UCSD-AML1 (cell line): ENCODE results near the gene MASTL.
"Not testable (repeated sequence)": the region's sequence is repeated elsewhere in the genome, so short reads cannot be mapped to it uniquely, and the experiment has no call there.

ENCODE experiments used
- DNase-seq: peaks from one replicate; lab custom pipeline; 2025; ENCODE audit not compliant: unreplicated experiment; lab: John Stamatoyannopoulos, UW

The MASTL gene

DNA sequence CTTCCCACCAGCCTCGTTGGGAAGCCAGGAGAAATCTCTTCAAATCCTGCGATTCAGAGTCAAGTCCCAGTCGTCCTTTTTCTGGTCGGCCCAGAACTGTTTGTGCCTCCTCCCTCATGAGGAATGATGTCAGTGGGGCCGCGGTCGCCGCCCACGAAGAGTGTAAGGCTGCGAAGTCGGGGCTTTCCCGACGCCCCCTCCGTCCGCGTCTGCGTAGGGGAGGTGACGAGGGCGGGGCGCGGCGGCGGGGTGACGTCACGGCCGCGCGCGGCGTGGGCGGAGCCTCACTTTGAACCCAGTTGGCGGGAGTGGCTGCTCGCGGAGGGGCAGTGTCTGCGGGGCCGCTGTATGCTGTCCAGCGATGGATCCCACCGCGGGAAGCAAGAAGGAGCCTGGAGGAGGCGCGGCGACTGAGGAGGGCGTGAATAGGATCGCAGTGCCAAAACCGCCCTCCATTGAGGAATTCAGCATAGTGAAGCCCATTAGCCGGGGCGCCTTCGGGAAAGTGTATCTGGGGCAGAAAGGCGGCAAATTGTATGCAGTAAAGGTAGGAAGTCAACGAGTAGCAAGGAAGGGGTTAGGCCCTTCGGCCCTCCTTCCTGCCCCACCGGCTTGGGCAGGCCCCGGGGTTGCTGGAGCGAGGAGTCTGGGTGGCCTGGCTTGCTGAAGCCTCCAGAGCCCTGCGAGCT, at the start of gene MASTL:
MASTL (plus strand) TSS at position 287 of the 689 bp plus-strand sequence; CDS start at position 362, 75 bp downstream.
- peak; percentile 92 for DNase-seq

DNA sequence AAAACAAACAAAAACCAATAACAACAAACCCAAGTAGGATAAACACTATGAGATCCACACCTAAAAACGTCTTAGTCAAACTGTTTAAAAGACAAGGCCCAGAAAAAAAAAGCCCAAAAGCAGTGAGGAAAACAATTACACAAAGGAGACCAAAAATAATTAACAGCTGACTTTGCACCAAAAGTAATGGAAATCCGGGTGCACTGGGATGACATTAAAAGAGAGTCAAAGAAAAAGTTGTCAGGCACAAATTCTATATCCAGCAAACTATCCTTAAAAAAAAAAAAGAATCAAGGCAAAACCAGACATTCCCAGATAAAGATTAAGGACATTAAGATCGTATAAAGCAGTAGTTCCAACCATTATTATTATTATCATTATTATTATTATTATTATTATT, 47.0 kb upstream of the MASTL start:
- DNase-seq, result no peak

DNA sequence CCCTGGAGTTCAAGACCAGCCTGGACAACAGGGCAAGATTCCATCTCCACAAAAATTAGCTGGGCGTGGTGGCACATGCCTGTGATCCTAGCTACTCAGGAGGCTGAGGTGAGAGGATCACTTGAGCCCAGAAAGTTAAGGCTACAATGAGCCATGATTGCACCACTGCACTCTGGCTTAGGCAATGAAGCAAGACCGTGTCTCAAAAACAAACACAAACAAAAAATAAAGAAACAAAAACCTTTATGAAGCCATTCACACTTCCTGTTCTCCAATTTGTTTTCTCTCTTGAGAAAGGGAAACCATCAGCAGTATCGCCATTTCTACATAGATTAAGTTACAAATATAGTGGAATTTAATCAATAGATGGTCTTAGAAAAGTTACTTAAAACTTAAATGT, 20.8 kb upstream of the MASTL start:
- DNase-seq, result no peak

DNA sequence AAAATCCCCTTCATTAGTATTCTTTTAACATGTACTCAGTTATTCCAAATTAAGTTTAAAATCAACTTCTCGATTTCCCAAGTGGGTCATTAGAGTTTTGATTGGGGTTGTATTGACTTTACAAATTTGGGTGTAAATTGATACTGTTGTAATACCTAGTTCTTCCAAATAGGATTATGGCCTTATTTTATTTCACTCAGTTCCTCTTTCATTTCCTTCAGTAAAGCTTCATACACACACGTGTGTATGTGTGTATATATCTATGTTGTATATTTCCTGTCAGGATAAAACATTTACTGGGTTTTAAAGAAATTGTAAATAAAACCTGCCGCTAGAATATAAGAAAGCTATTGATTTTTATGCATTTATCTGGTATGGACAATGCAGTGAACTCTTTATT, 16.9 kb upstream of the MASTL start:
- DNase-seq, result no peak

DNA sequence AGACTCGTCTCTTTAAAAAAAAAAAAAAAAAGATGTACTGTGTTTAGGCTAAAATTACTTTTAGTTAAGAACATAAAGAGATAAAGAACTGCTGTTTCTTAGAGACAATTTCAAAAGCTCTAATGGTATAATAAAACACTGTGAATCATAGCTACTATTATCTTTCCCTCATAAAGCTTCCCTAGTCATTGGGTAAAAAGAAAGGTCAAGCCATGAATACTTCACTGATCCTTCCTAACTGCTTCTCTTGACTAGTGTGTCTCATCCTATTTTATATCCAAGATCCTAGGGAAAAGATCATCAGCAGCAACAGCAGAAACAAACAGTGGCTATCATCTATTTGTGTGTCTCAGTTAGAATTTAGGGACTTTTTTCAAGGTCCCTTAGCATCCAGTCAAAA, 11.5 kb upstream of the MASTL start:
- DNase-seq, result no peak

DNA sequence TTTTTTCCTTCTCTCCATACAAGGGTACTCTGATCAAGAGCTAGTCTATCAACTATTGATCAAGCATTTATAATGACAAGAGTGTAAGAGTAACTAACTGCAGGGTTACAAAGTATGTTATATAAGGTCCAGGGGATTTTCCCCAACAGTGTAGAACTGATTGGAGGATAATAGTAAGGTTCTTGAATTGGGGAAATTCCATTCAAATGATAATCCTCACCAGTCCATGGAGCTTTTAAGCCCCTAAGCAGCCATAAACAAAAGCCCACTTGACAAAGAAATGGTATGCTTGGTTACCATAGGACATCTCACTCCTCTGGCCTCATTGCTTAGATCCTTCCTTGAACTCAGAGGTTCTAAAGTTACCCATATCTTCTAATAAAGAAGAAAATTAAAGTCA, 9.2 kb upstream of the MASTL start:
- DNase-seq, result no peak

DNA sequence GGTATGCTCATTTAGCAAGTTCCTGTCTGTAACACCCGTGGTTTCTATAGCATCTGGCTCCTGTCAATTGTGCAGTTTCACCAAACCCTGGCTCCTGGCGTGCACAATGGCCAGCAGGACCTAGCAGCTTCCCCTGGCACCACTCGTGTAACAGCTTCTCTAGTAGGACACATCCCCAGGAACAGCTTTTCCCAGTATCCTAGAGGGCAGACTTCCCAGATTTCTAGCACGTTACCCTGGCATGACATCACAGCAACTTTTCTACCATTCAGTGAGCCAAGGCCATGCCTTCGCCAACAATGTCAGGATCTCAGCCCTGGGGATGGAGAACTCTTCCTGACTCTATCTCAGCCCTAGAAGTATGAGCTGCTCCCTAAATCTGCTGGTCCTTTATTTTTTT, 7.5 kb upstream of the MASTL start:
- no peak for DNase-seq

DNA sequence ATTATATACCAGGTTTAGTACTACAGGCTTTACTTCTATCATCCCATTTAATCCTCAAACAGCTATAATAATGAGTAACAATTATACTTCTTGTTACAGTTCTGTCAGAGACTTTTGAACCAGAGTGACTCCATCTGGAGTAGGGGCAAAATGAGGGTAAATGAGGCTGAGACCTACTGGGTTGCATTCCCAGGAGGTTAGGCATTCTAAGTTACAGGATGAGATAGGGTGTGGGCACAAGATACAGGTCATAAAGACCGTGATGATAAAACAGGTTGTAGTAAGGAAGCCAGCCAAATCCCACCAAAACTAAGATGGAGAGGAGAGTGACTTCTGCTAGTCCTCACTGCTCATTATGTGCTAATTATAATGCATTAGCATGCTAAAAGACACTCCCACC, 4.9 kb upstream of the MASTL start:
- no peak for DNase-seq

DNA sequence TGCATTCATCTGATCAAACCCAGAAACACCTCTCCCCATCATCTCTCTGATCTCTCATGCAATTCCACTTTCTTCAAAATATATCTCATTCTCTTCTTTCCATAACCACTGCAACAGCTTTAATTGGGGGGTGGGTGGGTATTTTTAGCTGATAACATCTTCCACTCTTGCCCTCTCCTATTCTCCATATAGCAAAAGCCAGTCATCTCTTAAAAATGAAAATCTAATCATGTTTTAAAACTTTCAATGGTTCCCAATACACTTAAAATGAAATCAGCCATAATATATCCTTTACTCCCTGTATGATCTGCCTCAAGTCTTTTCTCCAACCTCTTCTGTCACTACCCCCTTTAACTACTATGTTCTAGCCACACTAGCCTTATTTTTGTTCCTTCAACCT, 2.5 kb upstream of the MASTL start:
- no peak for DNase-seq

DNA sequence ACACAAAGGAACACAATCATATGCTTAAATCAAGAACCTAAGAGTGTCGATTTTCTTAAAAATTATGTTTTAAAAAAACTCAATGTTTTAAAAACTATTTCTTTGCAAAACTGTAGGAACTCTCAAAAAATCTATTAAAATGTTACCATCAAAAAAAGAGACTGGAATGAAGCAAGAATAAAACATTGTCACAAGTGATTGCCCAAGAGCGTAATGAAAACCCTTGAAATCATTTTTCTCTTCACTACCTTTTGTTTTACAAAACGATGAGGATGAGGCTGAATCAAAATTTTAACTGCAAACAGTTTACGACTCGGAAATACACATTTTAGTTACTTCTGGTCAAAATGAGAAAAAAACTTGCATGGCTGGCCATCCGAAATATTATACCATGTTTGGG, 1.8 kb upstream of the MASTL start:
- no peak for DNase-seq

DNA sequence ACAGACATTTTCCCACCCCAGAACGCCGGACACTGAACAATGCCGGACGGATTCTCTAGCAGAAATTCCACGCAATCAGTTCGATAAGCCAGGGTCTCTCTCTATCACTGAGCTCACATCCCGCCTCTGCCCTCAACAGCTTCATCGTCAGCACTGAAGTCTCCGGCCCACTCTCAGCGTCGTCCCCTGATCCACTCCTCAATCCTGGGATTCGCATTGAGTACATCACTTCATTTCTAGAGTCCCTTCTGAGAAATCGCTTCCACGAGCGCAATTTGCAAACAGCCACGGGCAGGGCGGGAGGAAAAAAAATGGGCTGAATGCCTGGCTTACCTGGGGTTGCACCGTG, 1.3 kb upstream of the MASTL start:
- no peak for DNase-seq

DNA sequence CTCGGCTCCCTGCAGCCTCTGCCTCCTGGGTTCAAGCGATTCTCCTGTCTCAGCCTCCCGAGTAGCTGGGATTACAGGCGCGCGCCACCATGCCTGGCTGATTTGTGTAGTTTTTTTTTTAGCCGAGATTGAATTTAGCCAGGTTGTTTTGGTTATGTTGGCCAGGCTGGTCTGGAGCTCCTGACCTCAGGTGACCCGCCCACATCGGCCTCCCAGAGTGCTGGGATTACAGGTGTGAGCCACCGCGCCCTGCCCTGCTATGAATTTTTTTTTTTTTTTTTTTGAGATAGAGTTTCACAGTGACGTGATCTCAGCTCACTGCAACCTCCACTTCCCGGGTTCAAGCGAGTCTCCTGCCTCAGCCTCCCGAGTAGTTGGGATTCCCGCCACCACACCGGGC, 1.4 kb downstream of the MASTL start:
- not testable (repeated sequence) for DNase-seq

DNA sequence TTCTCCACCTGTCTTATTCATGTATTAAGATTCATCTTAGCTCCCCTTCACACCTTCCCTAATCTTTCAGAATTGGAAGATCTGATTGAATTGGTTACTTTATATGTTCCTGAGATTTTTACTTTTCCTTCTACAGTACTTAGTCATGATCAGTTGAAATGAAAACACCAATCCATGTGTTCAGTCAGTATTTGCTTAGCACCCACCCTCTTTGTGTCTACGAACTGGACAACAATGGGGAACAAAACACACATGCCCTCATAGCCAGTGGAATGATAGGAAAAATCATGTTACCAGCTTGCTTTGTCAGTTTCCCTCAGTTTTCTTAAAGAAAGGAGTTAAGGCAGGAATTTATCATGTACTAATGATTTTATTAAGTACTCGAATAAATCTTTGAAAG, 2.0 kb downstream of the MASTL start:
- DNase-seq, result no peak

DNA sequence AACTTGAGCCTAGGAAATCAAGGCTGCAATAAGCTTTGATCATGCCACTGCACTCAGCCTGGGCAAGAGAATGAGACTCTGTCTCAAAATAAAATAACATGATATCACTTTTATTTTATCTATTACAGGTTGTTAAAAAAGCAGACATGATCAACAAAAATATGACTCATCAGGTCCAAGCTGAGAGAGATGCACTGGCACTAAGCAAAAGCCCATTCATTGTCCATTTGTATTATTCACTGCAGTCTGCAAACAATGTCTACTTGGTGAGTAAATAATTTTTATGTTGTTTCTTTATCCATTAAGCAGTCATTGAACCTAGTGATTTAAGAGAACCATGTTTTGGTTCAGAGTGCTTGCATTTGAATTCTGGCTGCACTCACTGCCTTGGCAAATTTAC, 3.3 kb downstream of the MASTL start:
- DNase-seq, result no peak

DNA sequence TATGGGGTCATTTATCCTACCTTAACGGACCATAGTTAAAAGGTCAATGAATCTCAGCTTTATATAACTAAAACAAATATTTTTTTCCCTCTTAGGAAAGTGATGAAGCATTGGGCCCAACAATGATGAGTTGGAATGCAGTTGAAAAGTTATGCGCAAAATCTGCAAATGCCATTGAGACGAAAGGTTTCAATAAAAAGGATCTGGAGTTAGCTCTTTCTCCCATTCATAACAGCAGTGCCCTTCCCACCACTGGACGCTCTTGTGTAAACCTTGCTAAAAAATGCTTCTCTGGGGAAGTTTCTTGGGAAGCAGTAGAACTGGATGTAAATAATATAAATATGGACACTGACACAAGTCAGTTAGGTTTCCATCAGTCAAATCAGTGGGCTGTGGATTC, 14.7 kb downstream of the MASTL start:
- DNase-seq, result no peak

DNA sequence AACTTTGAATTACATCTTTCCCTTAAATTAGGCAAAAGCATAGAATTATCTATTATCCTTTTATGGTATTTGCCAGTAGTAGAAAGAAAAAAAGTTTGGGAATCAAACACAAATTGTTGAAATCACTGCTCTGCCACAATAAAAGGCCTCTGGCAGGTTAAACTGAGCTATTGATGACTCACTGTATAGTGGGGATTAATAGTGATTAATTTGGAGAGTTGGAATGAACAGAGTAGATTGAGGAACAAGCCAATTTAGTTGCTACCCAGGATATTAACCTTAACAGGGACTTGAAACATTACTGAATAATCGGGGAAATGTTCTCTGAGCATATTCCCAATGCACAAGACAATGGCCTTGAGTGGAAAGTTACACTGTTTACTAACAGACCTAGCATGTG, 33.1 kb downstream of the MASTL start:
- DNase-seq, result no peak

DNA sequence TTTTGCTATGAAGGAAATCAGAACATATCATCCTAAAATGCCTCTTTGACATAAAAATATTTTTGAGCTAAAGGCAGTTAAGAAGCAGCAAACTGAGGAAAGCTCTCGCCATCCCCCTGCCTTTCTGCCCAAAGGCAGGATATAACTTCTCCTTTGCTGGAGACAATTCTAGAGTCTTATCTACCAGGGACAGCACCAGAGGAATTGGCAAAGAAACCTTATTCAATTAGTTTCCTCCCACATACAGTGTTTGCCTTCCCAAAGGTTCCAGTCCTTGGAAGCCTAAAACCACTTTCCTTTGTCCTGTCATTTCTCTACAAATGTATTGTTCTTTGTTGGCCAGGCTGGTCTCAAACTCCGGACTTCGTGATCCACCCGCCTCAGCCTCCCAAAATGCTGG, 33.7 kb downstream of the MASTL start:
- DNase-seq, result no peak

DNA sequence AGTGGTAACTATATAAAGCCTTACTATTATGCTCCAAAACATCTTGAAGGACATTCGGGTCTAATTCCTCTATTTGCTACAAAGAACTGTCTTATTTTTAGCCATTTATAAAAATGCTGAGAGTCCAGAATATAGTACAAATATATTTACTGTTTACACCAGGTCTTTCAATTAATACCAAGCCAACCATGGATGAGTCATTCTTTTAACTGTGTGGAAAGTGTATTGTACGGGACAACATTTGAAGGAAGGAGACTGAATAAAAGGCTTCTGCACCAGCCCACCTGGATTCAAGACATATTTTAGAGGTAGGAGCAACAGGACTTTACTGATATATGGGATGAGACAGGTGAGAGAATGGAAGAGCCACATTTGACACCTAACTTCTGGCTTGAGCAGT, 35.4 kb downstream of the MASTL start:
- no peak for DNase-seq

DNA sequence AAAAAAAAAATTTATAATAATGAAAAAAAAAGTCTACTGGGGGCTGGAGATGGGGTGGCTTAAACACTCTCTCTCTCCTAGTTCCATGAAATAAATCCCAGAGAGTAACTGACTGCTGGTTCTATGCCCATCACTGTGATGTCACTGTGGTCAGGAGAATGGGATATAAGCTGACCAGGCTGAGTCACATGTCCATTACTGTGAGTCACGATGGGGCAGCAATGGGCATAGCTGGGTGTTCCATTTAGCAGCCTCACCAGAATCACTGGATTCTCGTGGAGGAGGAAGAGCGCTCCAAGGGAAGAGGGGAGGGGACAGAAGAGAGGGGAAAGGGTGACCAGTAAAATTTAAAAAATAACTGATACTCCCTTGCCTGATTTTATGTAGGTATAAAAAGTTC, 37.1 kb downstream of the MASTL start:
- no peak for DNase-seq

DNA sequence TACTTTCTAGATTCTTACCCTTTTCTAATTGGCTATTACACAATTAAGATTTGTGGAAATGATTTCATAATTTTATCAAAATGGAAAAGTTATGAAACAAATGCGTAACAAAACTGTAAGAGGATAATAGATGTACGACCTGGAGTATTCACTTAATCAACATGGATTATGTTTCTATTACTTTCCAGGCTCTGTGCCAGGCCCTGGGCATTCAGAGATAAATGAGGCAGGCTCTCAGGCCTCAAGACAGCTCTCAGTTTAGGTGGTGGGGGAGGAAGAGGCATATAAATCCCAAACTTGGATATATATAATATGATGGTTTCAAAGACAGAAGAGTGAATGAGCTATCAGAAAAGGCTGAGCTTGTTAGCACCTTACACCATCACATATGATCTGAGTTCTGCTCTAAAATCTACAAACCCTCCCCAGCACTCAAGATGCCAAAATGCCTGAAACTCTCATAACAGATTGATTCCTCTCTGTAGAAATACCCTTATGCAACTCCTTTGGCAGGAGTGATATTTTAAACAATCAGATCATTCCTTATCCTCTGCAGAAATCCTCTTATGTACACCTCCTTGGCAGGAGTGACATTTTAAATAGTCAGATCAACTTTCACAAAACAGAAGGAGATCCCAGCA, 42.9 kb downstream of the MASTL start:
- DNase-seq, result no peak

DNA sequence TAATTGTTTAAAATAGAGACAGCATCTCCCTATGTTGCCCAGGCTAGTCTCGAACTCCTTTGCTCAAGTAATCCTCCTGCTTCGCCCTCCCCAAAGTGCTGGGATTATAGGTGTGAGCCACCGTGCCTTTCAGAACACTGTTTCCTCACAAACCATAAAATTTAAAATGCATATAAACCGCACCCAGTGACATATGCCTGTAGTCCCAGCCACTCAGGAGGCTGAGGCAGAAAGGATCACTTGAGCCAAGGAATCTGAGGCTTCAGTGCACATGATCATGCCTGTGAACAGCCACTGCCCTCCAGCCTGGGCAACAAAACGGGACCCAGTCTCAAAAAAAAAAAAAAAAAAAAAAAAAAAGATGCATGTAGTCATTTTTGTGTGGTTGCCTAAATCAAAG, 48.7 kb downstream of the MASTL start:
- DNase-seq, result no peak

DNA sequence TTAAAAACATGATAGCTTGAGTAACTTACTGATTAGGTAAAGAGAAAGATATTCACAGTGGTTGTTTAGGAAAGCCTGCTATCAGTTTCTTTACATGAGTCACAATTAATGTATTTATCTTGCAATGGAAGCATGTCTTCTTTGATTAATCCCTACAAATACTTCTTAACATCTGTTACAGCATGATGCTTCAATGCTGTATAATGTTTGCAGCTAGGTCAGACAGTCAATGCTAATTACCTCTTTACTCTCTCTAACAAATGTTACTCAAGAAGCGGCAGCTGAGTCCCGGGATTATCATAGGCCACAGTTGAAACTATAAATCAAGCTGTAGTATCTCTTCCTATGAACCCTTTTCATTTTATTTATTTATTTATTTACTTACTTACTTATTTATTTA, 52.2 kb downstream of the MASTL start:
- DNase-seq, result no peak

DNA sequence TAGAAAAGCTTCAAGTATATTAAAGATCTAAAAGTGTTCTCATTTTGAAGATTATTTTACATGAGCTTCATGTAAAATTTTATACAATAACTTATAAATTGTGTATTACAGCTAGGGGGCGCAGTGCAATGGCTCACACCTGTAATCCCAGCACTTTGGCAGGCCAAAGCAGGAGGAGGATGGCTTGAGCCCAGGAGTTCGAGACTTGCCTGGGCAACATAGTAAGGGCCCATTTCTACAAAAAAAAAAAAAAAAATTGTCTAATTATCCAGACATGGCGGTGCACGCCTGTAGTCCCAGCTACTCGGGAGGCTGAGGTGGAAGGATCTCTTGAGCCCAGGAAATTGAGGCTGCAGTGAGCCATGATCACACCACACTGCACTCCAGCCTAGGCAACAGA, 68.8 kb downstream of the MASTL start:
- DNase-seq, result peak; percentile 10
